Activated CD4-positive, alpha-beta T cell treated with anti-CD3 and anti-CD28 coated beads for 48 hours (primary cell): ENCODE data around the gene NPFFR1.
"Not testable (repeated sequence)": the region's sequence is repeated elsewhere in the genome, so short reads cannot be mapped to it uniquely, and the experiment has no call there.

Source experiments
- DNase-seq: peaks from one replicate; pipeline ENCODE4 v3.0.0-alpha.2; 2020

NPFFR1 gene

GRCh38 chr10:70254778-70255328 is 29.0 kb downstream of the NPFFR1 start:
- no peak for DNase-seq

DNA sequence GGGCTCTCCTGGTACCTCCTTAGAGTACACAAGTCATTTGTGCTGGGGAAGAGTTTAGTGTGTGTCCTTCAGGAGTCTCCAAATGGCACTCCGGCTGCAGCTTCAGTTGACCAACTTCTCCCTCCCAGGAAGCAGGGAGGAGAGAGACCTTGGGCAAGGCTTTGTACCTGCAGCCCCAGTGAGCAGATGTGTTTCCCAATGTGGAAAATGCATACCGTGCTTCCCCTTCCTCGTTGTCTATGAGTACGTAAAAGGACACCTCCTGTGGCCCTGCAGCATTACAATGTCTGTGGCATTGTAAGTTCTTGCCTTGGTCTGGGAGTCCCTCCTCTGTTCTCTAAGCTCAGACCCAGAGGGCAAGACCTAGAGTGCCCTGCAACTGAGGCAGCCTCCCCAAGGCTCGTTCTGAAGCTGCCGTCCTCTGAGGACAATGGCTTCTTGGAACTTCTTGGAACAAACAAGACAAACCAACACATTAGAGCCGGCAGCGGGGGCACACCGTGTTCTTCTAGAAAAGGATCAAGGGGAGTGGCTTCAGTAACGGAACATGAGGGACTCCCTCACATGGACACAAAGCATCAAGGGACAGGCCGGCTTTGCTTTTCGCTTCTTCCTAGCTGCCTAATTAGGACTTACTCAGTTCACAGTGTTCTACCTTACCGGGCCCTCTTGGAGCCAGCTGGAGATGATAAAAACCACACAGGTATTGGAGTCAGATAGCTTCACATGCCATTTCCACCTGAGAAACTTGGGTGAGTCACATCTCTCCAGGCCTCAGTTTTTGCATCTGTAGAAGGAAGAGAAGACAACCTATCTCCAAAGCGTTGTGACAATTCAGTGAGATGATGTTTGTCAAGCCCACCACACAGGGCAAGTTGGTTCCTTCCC is 29.7 kb downstream of the NPFFR1 start:
- DNase-seq = no peak

DNA sequence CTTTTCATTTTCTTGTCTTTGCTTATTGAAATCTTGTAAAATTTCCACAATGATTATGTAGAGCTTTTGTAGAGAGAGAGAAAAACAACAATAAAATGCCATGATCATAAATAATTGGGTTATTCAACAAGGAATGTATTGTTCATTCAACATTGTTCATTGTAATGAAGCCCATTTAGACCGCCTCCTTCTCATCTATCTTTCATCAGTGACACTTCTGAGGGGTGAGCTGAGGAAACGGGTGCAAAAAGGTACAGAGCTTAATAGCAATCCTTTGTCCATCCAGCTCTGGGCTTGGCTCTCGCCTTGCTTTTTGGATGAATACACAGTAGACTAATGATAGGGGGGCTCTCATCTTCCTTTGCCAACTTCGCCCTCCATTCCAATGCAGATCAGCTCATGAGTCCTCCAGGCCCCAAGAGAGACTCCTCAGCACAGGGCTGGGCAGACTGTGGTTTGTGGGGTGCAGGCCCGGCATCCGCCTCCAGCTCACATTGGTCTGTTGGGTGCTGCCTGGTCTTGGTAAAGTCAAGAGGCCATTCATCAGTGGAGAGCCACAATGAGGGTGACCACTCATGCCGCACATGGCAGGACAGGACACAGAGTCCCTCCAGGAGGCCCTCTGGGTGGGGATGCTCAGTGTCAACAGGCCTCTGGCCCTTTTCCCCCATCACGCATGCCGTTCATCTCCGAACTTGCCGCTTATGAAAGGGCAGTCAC is 32.7 kb downstream of the NPFFR1 start:
- no peak for DNase-seq

- no peak for DNase-seq
Measured at GRCh38 chr10:70247360-70247759, 36.4 kb downstream of the NPFFR1 start.

DNA sequence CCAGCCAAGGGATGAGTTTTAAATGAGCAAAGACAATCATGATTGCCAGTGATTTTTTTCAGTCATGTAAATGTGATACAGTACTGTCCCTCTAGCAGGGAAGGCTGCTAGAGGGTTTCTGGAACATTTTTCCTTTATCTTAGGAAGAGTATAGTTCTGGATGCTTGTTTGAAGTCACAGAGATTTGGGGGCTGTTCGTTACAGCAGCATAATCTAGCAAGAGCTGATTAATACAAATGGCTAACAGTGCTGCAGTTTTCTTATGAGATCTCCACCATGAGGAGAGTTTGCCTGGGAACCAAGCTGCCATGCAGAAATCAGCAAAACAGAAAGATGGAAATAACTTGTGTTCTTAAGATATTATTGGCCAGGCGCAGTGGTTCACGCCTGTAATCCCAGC is 42.7 kb downstream of the NPFFR1 start:
- no peak for DNase-seq

GRCh38 chr10:70239986-70240385 is 43.8 kb downstream of the NPFFR1 start:
- not testable (repeated sequence) for DNase-seq

DNA sequence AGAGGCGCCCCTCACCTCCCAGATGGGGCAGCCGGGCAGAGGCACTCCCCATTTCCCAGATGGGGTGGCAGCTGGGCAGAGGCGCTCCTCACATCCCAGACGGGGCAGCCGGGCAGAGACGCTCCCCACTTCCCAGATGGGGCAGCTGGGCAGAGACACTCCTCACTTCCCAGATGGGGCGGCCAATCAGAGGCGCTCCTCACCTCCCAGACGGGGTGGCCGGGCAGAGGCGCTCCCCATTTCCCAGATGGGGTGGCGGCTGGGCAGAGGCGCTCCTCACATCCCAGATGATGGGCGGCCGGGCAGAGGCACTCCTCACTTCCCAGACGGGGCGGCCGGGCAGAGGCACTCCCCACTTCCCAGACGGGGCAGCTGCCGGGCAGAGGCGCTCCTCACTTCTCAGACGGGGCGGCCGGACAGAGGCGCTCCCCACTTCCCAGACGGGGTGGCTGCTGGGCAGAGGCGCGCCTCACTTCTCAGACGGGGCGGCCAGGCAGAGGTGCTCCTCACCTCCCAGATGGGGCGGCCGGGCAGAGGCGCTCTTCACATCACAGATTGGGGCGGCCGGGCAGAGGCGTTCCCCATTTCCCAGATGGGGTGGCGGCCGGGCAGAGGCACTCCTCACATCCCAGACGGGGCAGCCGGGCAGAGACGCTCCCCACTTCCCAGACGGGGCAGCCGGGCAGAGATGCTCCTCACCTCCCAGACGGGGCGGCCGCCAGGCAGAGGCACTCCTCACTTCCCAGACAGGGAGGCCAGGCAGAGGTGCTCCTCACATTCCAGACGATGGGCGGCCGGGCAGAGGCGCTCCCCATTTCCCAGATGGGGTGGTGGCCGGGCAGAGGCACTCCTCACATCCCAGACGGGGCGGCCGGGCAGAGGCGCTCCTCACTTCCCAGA is 44.5 kb downstream of the NPFFR1 start:
- not testable (repeated sequence) for DNase-seq

- DNase-seq = not testable (repeated sequence)
Measured at GRCh38 chr10:70237958-70238536, 45.8 kb downstream of the NPFFR1 start.

GRCh38 chr10:70234668-70235447 is 48.9 kb downstream of the NPFFR1 start:
- DNase-seq = no peak

DNA sequence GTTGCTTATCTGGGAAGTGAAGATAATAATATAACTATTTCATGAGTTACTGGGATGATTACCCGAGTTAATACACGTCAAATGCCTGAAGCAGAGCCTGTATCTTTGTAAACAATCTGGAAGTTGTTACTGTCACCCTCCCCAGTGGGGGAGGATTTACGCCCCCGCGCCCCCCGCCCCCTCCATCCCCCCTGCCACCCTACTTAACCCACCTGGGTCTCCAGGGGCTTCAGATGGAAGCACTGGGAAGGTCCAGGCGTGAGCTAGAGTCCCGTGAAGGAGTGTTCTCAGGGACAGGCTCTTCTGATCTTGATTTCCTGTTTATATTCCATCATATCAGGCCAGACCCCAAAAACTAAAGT is 49.9 kb downstream of the NPFFR1 start:
- DNase-seq = no peak

DNA sequence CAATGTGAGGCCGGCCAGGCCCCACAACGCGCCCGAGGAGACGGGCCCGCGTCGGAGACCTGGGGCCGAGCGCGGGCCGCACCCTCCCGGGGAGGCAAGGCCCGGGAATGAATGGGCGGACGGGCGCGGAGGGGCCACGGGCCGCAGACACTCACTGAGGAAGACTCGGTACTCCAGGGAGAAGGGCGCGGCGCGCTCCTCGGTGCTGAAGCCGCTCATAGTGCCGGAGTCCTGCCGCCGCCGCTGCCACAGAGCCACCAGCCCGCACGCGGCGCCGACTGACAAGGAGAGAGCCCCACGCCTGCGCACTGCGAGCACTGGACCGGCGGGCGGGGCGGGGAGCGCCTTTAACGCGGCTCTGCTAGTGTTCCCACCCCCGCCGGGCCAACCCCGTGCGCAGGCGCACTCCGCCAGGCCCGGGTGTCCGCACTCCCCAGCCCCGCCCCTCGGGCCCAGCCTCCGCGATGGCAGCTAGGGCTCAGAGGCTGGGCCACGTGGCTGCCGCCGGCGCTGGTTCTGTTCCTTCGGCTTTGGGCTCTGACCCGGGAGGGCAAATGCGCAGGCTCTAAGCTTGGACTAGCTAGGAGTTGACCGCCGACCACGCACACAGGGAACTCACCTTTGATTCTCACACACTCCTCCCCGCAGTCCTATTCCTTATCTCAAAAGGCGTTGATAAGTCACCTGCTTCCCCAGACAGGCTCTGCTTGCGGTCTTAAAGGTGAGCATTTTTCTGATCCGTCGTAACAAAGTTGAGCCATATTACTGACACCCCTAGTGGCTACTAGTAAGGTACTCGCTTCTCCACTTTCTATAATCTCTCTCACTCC is 50.5 kb downstream of the NPFFR1 start, which contains the start of gene PPA1:
TSS of gene PPA1 (minus strand) at position 321 of the 830 bp plus-strand sequence. CDS start at position 219, 102 bp downstream.
- DNase-seq = peak; percentile 99

GRCh38 chr10:70232859-70233108 is 51.0 kb downstream of the NPFFR1 start:
- no peak for DNase-seq

DNA sequence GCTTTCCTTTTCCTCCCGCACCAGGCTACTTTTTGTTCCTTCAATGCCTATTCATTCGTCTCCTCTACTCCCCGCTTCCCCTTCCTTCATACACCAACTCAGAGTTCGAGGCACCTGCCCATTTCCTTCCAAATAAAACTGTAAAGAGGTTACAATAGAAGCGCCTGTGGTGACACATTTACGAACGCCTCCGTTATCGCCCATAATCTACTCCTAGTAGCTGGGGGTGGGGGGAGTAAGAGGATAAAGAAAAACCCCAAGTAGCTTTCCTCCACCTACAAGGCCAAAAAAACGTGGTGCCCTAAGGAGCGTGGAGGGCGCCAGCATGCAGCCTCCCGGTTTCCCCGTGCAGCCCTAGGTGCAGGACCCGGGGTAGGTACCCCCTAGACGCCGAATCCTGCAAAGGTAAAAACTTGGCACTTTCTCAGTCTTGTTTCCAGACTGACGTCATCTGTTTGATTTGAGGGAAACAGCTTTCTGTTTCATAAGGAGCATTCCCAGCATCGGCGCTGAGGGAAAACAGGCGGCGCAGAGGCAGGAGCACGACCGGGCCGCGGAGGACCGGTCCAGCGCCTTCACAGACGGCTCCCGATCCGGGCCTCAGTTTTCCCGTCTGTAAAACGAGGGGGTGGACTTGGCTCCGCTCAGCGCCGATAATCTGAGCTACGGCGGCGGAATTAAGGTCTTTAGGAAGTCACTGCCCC is 51.5 kb downstream of the NPFFR1 start:
- peak; percentile 65 for DNase-seq

DNA sequence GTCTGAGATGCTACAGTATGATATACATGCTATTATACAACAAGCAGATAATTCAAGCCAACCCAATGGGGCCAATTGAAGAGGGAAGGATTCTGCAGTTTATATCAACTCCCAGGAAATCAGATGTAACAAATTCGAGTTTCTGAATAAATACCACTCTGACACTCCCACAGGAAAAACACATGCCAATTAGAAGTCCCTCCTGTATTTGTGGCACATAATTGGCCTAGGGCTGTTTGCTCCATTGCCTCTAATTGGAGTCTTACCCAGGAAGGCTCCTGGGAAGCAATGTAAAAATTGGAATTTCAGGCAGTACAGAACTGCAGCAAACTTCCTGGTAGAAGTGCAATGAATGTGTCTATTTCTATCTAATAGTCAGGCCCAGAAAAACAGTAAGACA is 55.3 kb downstream of the NPFFR1 start:
- no peak for DNase-seq

DNA sequence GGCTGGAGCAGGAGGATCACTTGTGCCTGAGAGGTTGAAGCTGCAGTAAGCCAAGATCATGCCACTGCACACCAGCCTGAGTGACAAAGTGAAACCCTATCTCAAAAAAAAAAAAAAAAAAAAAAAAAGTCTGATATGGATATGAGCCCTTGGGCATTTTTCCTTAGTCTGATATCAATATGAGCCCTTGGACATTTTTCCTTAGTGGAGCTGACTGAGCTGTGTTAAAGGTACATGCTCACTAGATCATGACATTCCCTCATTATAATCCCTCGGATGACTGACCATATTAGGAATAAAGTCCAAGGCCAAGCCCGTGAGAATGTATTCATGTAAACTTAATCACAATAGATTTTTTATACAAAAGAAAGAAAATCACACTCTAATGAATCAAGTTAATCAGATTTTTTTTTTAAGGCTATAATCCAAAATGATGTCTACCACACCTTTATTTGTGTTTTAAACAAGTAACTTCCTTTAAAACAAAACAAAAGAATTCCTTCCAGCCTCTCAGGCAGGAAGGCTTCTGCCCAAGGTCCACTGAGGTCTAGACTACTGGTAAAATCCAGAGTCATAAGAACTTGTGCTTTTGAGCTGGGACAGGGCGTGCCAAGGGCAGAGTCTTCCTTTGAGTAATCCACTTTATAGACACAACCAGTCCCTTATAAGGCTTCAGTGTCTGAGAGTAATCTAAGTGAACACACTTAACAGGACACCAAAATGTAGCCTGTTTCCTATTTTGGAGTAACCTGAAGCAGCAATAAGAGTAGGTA is 56.1 kb downstream of the NPFFR1 start:
- no peak for DNase-seq

GRCh38 chr10:70223728-70224127 is 60.1 kb downstream of the NPFFR1 start:
- DNase-seq = no peak

- not testable (repeated sequence) for DNase-seq
Measured at GRCh38 chr10:70222811-70223447, 60.9 kb downstream of the NPFFR1 start.

GRCh38 chr10:70222340-70222794 is 61.4 kb downstream of the NPFFR1 start:
- no peak for DNase-seq

- no peak for DNase-seq
Measured at GRCh38 chr10:70221030-70221429, 62.8 kb downstream of the NPFFR1 start.
